ENCODE measurements around the gene KRTCAP2.
"Not testable (repeated sequence)": the region's sequence is repeated elsewhere in the genome, so short reads cannot be mapped to it uniquely, and the experiment has no call there.

Gene KRTCAP2

DNA sequence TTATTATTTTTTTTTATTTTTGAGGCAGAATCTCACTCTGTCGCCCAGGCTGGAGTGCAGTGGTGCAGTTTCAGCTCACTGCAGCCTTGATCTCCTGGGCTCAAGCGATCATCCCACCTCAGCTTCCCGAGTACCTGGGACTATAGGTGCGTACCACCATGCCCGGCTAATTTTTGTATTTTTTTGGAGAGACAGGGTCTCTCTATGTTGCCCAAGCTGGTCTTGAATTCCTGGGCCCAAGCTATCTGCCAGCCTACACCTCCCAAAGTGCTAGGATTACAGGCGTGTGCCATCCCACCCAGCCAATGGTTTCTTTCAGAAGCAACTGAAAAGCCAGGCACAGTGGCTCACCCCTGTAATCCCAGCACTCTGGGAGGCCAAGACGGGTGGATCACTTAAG lies 2.3 kb downstream of the KRTCAP2 start:
- FAIRE-seq, result no peak
- DNase-seq (ENCODE audit: insufficient read length, low spot score), result no peak

DNA sequence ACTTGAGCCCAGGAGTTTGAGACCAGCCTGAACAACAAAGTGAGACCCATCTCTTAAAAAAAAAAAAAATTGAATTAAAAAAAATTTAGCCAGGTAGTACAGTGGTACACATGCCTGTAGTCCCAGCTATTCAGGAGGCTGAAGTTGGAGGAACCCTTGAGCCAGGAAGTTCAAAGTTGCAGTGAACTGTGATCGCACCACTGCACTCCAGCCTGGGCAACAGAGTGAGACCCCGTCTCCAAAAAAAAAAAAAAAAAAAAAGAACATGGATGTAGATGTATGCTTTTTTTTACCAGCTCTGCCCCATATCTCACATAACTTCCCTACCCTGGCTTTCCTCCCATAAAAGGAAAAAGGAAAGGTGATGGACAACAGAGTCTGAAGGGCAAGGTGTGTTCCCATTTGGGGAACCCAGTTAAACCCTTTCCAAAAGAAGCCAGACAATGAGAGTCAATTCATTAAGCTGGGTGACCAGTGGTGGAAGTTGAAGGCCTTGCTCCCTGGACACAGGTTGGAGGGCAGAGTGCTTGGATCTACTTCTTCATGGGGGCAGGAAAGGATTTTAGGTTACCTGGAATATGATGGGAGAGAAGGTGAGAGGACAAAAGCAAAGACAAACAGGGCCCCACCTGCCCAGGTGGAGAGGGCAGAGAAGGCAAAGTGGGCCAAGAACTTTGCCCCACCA lies 2.9 kb downstream of the KRTCAP2 start:
- no peak for DNase-seq (ENCODE audit: insufficient read length, low spot score)

DNA sequence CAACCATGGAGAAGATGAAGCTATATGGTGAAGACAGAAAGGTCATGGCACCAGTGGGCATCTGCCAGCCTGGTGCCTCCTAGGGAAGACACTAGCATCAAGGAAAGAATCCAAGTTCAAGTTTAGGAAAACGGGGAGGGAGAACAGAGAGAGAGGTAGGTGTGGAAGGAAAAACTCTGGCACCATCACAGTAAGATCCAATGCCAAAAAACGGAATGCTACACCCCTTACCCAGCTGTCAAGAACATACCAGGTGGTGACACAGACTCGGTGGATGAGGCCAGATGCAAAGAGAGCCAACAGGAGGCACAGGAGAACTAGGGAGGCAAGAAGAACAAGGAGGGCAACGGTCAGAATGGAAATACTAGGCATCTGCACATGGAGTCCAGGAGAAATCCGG lies 3.6 kb downstream of the KRTCAP2 start:
- DNase-seq (ENCODE audit: insufficient read length, low spot score) (no peak), FAIRE-seq (no peak)

More for the DNA sequence above, 2.9 kb downstream of the KRTCAP2 start:
- no peak for FAIRE-seq

GRCh38 chr1:155168456-155169210 lies 4.5 kb downstream of the KRTCAP2 start:
- FAIRE-seq, result no peak
- DNase-seq (ENCODE audit: insufficient read length, low spot score), result no peak

GRCh38 chr1:155168105-155168445 lies 5.0 kb downstream of the KRTCAP2 start:
- DNase-seq (ENCODE audit: insufficient read length, low spot score); FAIRE-seq: not testable (repeated sequence)

DNA sequence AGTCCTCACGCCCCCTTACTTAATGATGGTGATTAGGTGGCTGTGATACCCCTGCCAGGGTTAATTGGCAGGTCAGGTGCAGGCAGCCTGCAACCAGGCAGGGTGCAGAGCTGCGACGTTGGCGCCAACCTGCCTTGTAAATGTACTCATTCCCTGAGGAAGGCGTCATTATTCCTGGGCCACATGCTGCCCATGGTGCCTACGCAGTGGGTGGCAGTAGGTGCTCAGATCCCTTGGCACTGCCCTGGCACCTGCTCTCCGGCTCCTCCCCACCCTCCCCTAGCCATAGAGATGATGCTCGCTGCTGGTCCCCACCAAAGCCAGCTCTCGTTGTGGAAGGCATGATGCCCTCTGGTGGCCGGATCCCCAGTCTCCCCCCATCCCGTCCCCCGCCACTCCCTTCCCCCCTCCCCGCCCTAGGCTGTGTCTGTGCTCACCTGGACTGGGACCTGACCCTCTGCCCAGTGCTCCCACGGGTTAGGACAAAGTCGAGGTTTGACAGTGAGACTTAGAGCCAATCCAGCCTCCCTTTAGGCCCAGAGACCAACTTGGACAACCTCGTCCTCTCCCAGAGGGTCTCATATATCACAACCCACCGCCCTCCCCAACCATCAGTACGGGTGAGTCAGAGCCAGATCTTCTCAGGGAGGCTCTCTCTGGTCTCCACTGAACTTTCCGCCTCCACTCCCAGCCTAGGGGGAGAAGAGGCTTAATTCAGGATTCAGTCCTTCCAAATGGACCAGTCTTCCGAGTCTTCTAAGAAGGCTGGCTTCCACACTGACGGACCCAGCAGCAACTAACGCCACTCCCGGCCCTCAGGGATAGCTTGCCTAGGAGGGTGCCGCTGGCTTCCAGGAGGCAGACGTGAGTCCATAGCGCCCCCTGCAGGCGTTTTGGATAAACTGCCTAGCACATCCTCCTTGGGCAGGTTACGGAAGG lies 5.7 kb downstream of the KRTCAP2 start:
- DNase-seq (ENCODE audit: insufficient read length, low spot score) (peak; percentile 81), FAIRE-seq (peak; percentile 9)

DNA sequence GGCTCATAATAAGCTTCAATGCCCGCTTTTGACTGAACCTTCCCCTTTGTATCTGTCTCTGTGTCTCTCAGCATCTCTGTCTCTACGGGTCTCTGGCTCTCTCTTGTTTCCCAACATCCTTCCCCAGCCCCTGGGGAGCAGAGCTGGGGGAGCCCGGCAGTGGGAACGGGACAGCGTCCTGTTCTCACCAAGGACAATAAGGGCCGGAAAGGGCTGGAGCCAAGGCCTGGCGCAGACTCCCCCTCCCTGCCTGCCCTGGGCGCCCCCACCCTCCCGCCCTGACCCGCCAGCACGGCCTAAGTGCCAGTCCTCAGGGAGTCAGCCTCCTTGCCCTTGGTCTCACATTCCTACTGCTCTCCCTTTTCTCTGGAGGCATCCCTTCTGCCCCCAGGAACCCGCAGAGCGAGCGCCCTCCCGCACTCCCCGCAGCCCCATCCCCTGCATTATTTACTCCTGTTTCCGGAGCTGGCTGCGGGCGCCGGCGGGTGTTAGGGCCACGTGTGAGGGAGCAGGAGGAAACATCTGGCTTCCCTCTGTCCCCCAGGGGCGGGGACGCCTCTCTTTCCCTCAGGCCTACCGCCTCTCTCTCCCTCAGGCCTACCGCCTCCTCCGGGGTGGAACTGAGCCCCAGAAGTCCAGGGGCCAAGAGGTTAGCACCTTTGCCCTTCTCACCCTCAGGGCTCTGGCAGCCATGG lies 6.5 kb downstream of the KRTCAP2 start:
- FAIRE-seq, result no peak
- no peak for DNase-seq (ENCODE audit: insufficient read length, low spot score)

DNA sequence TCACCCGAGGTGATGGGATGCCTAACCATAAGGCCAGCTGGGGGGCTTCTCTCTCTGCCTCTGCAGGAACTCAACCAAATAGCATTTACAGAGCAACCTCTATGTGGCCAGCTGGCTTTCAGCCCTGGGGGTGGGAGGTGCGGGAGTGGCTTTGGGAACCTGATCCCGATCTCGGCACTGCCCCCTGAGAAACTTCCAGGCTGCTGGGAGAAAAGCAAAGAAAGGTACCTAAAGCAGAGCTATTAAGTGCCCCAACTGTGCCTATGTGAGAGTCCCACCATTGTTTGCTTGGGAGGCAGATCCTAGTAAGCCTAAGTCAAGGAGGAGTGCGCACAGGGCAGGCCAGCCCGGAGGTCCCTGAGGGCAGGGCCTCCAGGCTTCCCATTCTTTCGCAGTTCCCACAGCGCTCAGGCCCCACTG lies 7.0 kb downstream of the KRTCAP2 start:
- no peak for DNase-seq (ENCODE audit: insufficient read length, low spot score)
- no peak for FAIRE-seq

DNA sequence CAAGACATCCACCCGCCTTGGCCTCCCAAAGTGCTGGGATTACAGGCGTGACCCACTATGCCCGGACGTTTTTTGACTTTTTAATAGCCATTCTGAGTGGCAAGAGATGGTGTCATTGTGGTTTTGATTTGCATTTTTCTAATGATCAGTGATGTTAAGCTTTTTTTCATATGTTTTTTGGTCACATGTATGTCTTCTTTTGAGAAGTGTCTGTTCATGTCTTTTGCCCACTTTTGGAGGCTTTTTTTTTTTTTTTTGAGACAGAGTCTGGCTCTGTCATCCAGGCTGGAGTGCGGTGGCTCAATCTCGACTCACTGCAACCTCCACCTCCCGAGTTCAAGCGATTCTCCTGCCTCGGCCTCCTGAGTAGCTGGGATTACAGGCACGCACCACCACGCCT lies 8.5 kb downstream of the KRTCAP2 start:
- DNase-seq (ENCODE audit: insufficient read length, low spot score); FAIRE-seq: not testable (repeated sequence)

DNA sequence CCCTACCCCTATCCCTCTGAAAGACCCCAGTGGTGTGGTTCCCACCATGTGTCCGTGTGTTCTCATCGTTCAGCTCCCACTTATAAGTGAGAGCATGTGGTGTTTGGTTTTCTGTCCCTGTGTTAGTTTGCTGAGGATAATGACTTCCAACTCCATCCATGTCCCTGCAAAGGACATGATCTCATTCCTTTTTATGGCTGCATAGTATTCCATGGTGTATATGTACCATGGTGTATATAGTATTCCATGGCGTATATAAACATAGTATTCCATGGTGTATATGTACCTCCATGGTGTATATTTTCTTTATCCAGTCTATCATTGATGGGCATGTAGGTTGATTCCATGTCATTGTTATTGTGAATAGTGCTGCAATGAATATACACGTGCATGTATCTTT lies 9.3 kb downstream of the KRTCAP2 start:
- FAIRE-seq, result not testable (repeated sequence)

GRCh38 chr1:155162631-155163030 lies 10.5 kb downstream of the KRTCAP2 start:
- not testable (repeated sequence) for DNase-seq (ENCODE audit: insufficient read length, low spot score); FAIRE-seq

More for the DNA sequence above, 9.3 kb downstream of the KRTCAP2 start:
- not testable (repeated sequence) for DNase-seq (ENCODE audit: insufficient read length, low spot score)

DNA sequence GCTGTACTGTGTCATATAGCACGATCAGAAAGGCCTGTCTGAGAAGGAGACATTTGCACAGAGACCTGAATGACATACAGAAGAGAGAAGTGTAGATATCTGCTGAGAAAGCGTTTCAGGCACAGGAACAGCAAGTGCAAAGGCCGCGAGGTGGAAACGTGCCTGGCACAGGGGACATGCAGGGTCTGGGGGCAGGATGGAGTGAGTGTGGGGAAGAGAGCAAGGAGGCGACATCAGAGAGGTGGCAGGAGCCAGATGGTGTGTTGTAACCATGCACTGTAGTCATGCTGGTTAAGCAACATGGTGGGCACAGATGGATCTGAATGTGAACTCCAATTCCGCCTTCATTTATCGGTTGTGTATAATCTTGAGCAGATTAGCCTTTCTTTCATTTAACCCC lies 13.0 kb downstream of the KRTCAP2 start:
- DNase-seq (ENCODE audit: insufficient read length, low spot score) (no peak), FAIRE-seq (no peak)

- no peak for DNase-seq (ENCODE audit: insufficient read length, low spot score)
- no peak for FAIRE-seq
These were observed 14.1 kb downstream of the KRTCAP2 start for GRCh38 chr1:155158991-155159390.

DNA sequence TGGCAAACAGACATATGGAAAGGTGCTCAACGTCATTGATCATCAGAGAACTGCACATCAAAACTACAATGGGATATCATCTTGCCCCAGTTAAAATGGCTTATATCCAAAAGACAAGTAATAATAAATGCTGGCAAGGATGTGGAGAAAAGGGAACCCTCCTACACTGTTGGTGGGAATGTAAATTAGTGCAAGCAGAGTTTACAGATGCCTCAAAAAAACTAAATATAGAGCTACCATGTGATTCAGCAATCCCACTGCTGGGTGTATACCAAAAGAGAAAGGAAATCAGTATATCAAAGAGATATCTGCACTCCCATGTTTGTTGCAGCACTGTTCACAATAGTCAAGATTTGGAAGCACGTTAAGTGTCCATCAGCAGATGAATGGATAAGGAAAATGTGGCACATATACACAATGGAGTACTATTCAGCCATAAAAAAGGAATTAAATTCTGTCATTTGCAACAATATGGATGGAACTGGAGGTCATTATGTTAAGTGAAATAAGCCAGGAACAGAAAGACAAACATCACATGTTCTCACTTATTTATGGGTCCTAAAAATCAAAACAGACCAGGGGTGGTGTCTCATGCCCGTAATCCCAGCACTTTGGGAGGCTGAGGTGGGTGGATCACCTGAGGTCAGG lies 17.0 kb downstream of the KRTCAP2 start:
- not testable (repeated sequence) for DNase-seq (ENCODE audit: insufficient read length, low spot score); FAIRE-seq

DNA sequence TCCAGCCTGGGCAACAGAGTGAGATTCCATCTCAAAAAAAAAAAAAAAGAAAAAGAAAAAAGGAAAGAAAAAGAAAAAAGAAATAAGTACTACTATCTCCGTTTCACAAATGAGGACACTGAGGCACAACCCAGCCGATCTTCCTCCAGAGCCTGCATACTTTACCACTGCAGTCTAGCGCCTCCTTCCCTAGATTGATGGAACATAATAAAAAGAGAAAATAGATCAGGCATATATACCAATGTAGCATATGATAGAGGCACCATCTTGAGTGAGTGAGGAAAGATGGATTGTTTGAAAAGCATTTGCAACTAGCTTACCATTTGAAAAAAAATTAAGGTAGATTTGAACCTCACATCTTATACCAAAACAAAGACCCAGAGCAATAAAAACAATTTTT lies 27.6 kb downstream of the KRTCAP2 start:
- no peak for FAIRE-seq
- no peak for DNase-seq (ENCODE audit: insufficient read length, low spot score)

GRCh38 chr1:155141749-155142148 lies 31.4 kb downstream of the KRTCAP2 start:
- DNase-seq (ENCODE audit: insufficient read length, low spot score) (no peak), FAIRE-seq (no peak)

DNA sequence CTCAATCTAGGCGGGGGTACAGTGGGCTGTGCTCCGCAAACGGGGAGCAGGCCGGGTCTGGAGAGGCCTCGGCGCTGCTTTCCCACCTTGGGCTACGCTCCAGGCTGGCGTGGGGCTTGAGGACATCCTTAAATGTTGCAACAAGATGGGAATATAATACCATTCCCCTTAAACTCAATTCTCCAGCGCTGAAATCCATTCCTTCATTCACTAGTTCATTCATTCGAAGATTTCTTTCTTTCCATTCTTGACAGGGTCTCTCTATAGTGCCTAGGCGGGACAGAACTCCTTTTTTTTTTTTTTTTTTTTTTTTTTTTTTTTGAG lies 32.5 kb downstream of the KRTCAP2 start:
- FAIRE-seq, result no peak
- DNase-seq (ENCODE audit: insufficient read length, low spot score), result no peak

GRCh38 chr1:155139895-155140629 lies 33.0 kb downstream of the KRTCAP2 start, which contains the start of gene DPM3:
DPM3 (minus strand) TSS chr1:155140531; CDS start chr1:155140240, 291 bp downstream.
- peak; percentile 81 for DNase-seq (ENCODE audit: insufficient read length, low spot score)
- FAIRE-seq, result no peak

Measured in HTR-8/SVneo (cell line).